BLaER1 treated with 17β-estradiol and CSF1 and Interleukin-3, amounts not matched to agents 10 nM and 100 nM (cell line): ENCODE results near the gene DMRTA1.
A peak's percentile ranks its signal among the peaks of the same experiment; 100 is the strongest.

Experiments
- H3K27ac ChIP-seq, 11 experiments: shearing (Covaris generic); formaldehyde crosslinking; 2 replicates each; pipeline ENCODE4 v1.8.1; 2022
- H3K27me3 ChIP-seq, 11 experiments: shearing (Covaris generic); formaldehyde crosslinking; 2 replicates each; pipeline ENCODE4 v1.8.1; 2022
- H3K36me3 ChIP-seq, 11 experiments: shearing (Covaris generic); formaldehyde crosslinking; 2 replicates each; pipeline ENCODE4 v1.8.1; 2022
- H3K4me1 ChIP-seq, 10 experiments: shearing (Covaris generic); formaldehyde crosslinking; 2 replicates each; pipeline ENCODE4 v1.8.1; 2022
- H3K4me2 ChIP-seq, 11 experiments: shearing (Covaris generic); formaldehyde crosslinking; 2 replicates each; pipeline ENCODE4 v1.8.1; 2022
- H3K4me3 ChIP-seq, 10 experiments: shearing (Covaris generic); formaldehyde crosslinking; 2 replicates each; pipeline ENCODE4 v1.8.1; 2022
- H3K9ac ChIP-seq, 11 experiments: shearing (Covaris generic); formaldehyde crosslinking; 2 replicates each; pipeline ENCODE4 v1.8.1; 2022
- H3K9me3 ChIP-seq, 11 experiments: shearing (Covaris generic); formaldehyde crosslinking; replicated peaks in 1 of 11; 2 replicates each; pipeline ENCODE4 v1.8.1; 2022
- H4K20me1 ChIP-seq, 11 experiments: shearing (Covaris generic); formaldehyde crosslinking; 2 replicates each; pipeline ENCODE4 v1.8.1; 2022
- Cebpa-rat ChIP-seq, 11 experiments: shearing (Covaris generic); IDR thresholded peaks; 2 replicates each; pipeline ENCODE4 v1.8.1; 2022

DMRTA1 gene, protein sequence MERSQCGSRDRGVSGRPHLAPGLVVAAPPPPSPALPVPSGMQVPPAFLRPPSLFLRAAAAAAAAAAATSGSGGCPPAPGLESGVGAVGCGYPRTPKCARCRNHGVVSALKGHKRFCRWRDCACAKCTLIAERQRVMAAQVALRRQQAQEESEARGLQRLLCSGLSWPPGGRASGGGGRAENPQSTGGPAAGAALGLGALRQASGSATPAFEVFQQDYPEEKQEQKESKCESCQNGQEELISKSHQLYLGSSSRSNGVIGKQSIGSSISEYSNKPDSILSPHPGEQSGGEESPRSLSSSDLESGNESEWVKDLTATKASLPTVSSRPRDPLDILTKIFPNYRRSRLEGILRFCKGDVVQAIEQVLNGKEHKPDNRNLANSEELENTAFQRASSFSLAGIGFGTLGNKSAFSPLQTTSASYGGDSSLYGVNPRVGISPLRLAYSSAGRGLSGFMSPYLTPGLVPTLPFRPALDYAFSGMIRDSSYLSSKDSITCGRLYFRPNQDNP

DNA sequence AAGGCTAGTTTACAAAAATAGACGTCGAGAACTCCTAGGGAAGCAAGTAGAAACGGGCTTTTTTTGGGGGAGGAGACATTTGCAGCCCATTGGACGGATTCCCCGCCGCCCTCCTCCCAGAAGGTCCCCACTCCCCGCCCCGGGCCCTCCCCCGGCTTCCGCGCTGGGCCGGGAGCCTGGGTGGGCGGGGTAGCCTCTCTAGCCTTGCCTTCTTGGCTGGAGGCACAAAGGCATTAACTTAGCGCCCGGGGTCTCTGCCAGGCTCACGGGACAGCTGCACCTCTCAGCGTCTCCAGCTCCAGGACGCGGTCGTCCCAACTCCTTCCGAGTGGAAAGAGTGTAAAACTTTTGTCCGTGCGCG lies at the start of gene DMRTA1:
Gene DMRTA1 (plus strand): TSS at position 236 of the 361 bp plus-strand sequence. CDS start 242 bp downstream, outside the sequence.
- H3K36me3 ChIP-seq, result no peaks in the 10 kb centered on the region
- H3K27me3 ChIP-seq, result peaks cover 0 to 14% (median 11%) of the 10 kb centered on the region in 11 experiments; a peak in 12 of 22 replicates
- no peak within 1 kb of the TSS for H3K4me2 ChIP-seq
- no peak within 1 kb of the TSS for H3K9ac ChIP-seq
- H4K20me1 ChIP-seq, result no peaks in the 10 kb centered on the region
- H3K4me1 ChIP-seq, result no peaks in the 10 kb centered on the region
- no peak within 1 kb of the TSS for H3K27ac ChIP-seq
- TF ChIP-seq Cebpa-rat (IDR thresholded peaks at IDR 0.05), result no peak
- 0 out of 20 replicates have a peak within 1 kb of the TSS, but pooled peaks of 1 of the 10 experiments have one; percentile 14 for H3K4me3 ChIP-seq
- peaks cover 13 to 21% (median 18%) of the 10 kb centered on the region in 11 experiments for H3K9me3 ChIP-seq

DNA sequence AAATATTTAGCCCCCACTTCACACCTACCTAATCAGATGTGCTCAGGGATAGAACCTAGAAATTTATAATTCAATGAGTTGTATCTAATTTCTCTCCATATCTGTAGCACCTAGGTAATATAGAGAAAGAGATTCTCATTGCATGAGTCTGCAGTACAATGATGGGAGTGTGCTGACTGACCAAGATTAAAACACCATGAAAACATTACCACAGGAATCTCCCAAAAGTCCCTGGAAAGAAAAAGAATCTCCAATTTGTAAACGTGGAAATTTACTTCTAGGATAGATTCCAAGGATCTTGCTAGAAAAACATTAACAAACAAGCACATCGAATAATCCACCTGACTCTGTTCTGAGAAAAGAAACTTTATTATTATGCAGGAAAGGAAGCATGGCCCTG lies 45.0 kb upstream of the DMRTA1 start:
- Histone ChIP-seq H3K36me3 (no peaks in the 10 kb centered on the region), H3K4me1 (no peaks in the 10 kb centered on the region), H3K9me3 (no peaks in the 10 kb centered on the region)

DNA sequence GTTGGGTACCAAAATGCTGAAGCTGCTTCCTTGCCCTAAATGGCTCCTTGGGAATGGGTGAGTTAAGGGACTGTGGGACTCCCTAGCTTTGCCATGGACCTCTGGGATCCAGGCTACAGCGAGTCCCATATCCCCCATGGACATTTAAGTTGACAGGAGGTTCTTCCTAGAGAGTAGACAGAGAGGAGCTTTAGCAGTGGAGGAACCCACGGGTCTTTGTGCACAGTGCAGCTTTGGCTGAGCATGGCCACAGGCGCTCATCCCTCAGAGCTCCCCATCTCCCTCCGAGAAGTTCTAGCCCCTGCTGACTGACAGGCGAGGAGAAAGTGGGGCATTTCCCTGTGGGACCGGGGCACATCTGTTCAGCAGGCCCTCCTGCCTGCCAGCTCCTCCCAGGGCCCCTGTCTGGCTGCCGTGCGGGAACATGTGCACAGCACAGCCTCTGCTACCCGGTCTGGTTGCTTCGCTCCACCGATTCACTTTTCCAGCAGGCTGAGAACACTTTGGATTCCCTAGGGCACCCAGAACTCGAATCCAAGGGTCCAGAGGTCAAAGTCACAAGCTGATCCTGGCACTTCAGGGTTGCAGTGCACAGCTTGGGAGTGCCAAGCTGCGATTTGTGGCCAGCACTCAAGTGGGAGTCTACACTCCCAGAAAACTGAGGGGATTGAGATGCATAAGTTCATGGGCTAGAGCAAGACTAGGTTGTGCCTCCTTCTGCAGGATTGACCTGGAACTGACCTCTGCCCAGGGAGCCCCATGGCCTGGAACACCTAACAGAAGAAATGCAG lies 40.6 kb upstream of the DMRTA1 start:
- no peaks in the 10 kb centered on the region for H4K20me1 ChIP-seq
- H3K9ac ChIP-seq, result no peak overlapping the region
- H3K4me2 ChIP-seq, result no peak overlapping the region
- no peaks in the 10 kb centered on the region for H3K4me1 ChIP-seq
- TF ChIP-seq Cebpa-rat (IDR thresholded peaks at IDR 0.05), result no peak
- no peaks in the 10 kb centered on the region for H3K9me3 ChIP-seq
- H3K27ac ChIP-seq, result no peak overlapping the region
- H3K36me3 ChIP-seq, result no peaks in the 10 kb centered on the region
- H3K4me3 ChIP-seq, result no peak overlapping the region
- no peaks in the 10 kb centered on the region for H3K27me3 ChIP-seq

More for the DNA sequence above, 45.0 kb upstream of the DMRTA1 start:
- TF ChIP-seq Cebpa-rat (IDR thresholded peaks at IDR 0.05), result no peak
- Histone ChIP-seq H3K4me2 (no peak overlapping the region), H3K27me3 (no peaks in the 10 kb centered on the region), H4K20me1 (no peaks in the 10 kb centered on the region), H3K9ac (no peak overlapping the region), H3K27ac (no peak overlapping the region), H3K4me3 (no peak overlapping the region)

- Histone ChIP-seq H3K4me2 (no peak overlapping the region), H3K4me3 (no peak overlapping the region), H3K9me3 (peaks cover 0 to 7% (median 0%) of the 10 kb centered on the region in 11 experiments; a peak in 2 of 22 replicates), H3K9ac (no peak overlapping the region), H3K36me3 (no peaks in the 10 kb centered on the region), H3K27me3 (no peaks in the 10 kb centered on the region), H3K4me1 (peaks cover 0 to 22% (median 17%) of the 10 kb centered on the region in 10 experiments; a peak in 17 of 20 replicates), H4K20me1 (no peaks in the 10 kb centered on the region), H3K27ac (no peak overlapping the region)
- TF ChIP-seq Cebpa-rat (IDR thresholded peaks at IDR 0.05), result no peak
These were observed 32.7 kb upstream of the DMRTA1 start for GRCh38 chr9:22413884-22414283.

- H3K4me2 ChIP-seq, result peak overlapping the region in 9 of 11 experiments; percentile 8 to 64 (median 55); a peak in 17 of 22 replicates
- H3K27me3 ChIP-seq, result no peaks in the 10 kb centered on the region
- no peak overlapping the region for H3K9ac ChIP-seq
- H3K4me3 ChIP-seq, result no peak overlapping the region
- no peak for TF ChIP-seq Cebpa-rat (IDR thresholded peaks at IDR 0.05)
- peaks cover 0 to 7% (median 0%) of the 10 kb centered on the region in 11 experiments; a peak in 2 of 22 replicates for H3K9me3 ChIP-seq
- no peaks in the 10 kb centered on the region for H3K36me3 ChIP-seq
- peaks cover 0 to 22% (median 17%) of the 10 kb centered on the region in 10 experiments; a peak in 17 of 20 replicates for H3K4me1 ChIP-seq
- H4K20me1 ChIP-seq, result no peaks in the 10 kb centered on the region
- no peak overlapping the region for H3K27ac ChIP-seq
These were observed 30.5 kb upstream of the DMRTA1 start for GRCh38 chr9:22415941-22416691.

DNA sequence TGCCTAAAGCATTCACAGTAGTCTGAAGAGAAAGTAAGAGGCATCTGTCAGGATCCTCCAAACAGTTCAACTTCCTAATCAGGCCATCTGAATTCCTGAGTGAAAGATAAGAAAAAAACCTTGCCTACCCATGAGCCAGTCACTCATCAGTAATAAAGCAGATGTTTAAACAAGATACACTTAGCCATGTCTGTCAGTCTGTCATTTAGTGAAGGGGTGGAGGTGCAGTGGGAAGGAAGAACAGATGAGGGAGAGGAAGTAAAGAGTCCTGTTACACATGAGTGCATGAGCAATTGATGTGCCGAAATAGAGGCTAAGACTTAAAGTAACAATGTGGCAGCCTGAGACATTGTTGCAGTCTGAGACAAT lies 29.9 kb upstream of the DMRTA1 start:
- no peak overlapping the region for H3K27ac ChIP-seq
- no peaks in the 10 kb centered on the region for H4K20me1 ChIP-seq
- no peaks in the 10 kb centered on the region for H3K27me3 ChIP-seq
- H3K4me1 ChIP-seq, result peaks cover 0 to 22% (median 17%) of the 10 kb centered on the region in 10 experiments; a peak in 17 of 20 replicates
- H3K9ac ChIP-seq, result no peak overlapping the region
- H3K9me3 ChIP-seq, result peaks cover 0 to 7% (median 0%) of the 10 kb centered on the region in 11 experiments; a peak in 2 of 22 replicates
- H3K36me3 ChIP-seq, result no peaks in the 10 kb centered on the region
- peak overlapping the region in 9 of 11 experiments; percentile 8 to 64 (median 55); a peak in 18 of 22 replicates for H3K4me2 ChIP-seq
- no peak for TF ChIP-seq Cebpa-rat (IDR thresholded peaks at IDR 0.05)
- H3K4me3 ChIP-seq, result no peak overlapping the region

GRCh38 chr9:22423566-22423965 lies 23.1 kb upstream of the DMRTA1 start:
- no peak overlapping the region for H3K27ac ChIP-seq
- no peak for TF ChIP-seq Cebpa-rat (IDR thresholded peaks at IDR 0.05)
- no peaks in the 10 kb centered on the region for H4K20me1 ChIP-seq
- no peak overlapping the region for H3K4me2 ChIP-seq
- H3K9ac ChIP-seq, result no peak overlapping the region
- peaks cover 0 to 13% (median 0%) of the 10 kb centered on the region in 10 experiments; a peak in 2 of 20 replicates for H3K4me1 ChIP-seq
- no peaks in the 10 kb centered on the region for H3K9me3 ChIP-seq
- H3K36me3 ChIP-seq, result no peaks in the 10 kb centered on the region
- no peak overlapping the region for H3K4me3 ChIP-seq
- no peaks in the 10 kb centered on the region for H3K27me3 ChIP-seq

DNA sequence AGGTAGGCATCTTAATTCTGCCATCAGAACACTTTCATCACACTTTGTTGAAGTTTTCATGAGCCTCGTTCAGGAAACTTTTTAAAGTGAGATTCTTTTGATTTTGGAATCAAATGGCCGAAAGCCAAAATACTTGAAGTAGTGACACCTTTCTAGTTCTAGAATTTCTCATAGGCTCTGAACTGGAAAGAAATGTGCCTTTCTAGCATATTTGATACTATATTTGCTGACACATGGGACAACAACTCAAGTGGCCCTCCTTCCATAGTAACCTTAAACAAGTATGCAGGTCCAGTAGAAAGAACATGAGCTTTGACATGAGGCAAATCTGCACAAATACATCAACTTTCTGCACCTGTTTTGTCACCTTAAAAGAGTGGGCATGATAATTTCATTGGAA lies 22.0 kb upstream of the DMRTA1 start:
- no peak for TF ChIP-seq Cebpa-rat (IDR thresholded peaks at IDR 0.05)
- H3K4me3 ChIP-seq, result no peak overlapping the region
- no peaks in the 10 kb centered on the region for H3K9me3 ChIP-seq
- H3K4me2 ChIP-seq, result no peak overlapping the region
- peaks cover 0 to 13% (median 2%) of the 10 kb centered on the region in 10 experiments; a peak in 8 of 20 replicates for H3K4me1 ChIP-seq
- no peak overlapping the region for H3K9ac ChIP-seq
- H4K20me1 ChIP-seq, result no peaks in the 10 kb centered on the region
- H3K27ac ChIP-seq, result no peak overlapping the region
- H3K36me3 ChIP-seq, result no peaks in the 10 kb centered on the region
- H3K27me3 ChIP-seq, result no peaks in the 10 kb centered on the region
